GM08714 (cell line): ENCODE data around the gene ALG9.

Experiments
- H3K4me3 ChIP-seq: fragments of 200-500 bp; sonication (Bioruptor generic); 2 replicates; pipeline ENCODE4 v1.5.1; 2014; ENCODE audit warnings: mild to moderate bottlenecking, low read length, inconsistent platforms
- ZNF274 ChIP-seq: IDR thresholded peaks from 2 replicates; pipeline ENCODE4 v1.6.1; 2012; ENCODE audit warnings: mild to moderate bottlenecking, low read depth, low read length

Gene ALG9

DNA sequence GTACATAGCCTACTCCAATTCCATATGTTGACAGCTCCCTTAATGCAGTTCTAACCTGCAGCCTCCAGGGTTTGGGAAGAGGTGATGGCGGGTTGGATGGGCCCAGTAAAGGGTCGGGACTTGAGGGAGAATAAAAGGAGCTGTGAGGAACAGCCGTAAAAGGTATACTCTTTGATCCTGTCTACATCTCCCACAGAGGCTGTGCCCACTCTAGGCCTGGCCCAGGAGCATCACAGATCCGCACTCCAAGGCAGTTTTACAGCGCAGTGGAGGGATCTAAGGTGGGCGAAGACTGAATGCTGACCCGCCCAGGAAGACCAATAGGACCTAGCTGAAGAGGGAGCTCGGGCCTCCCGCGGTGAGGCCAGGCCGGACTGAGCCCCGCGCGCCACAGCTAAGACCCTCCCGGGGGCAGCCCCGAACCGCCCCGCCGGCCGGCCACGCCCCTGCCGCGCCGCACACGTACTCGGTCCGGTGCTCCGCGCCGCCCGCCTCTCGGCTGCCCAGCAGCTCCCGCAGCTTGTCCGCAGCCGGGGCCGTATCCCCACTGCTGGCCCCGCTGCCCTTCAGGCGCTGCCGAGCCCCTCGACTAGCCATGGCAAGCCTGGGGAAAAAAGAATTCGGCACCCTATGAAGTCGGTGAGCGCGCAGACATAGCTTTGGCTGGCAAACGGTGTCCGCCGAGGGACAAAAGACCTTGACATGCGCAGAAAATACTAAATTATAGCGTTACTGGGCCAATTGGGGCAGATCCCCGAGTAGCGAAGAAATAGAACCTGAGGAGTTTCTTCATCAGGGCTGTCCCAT, at the start of gene ALG9:
Gene ALG9 (minus strand): TSS at position 696 of the 807 bp plus-strand sequence. CDS start 99 bp downstream, at position 597.
- H3K4me3 ChIP-seq, result peak within 1 kb of the TSS; percentile 93
- TF ChIP-seq ZNF274, result no peak

GRCh38 chr11:111920908-111921307, 49.5 kb upstream of the ALG9 start:
- TF ChIP-seq ZNF274, result no peak
- no peak overlapping the region for H3K4me3 ChIP-seq

GRCh38 chr11:111918390-111919256, 47.2 kb upstream of the ALG9 start, which contains the start of gene C11orf52:
C11orf52 (plus strand) TSS chr11:111918913; CDS start chr11:111918973, 60 bp downstream.
- no peak within 1 kb of the TSS for H3K4me3 ChIP-seq

DNA sequence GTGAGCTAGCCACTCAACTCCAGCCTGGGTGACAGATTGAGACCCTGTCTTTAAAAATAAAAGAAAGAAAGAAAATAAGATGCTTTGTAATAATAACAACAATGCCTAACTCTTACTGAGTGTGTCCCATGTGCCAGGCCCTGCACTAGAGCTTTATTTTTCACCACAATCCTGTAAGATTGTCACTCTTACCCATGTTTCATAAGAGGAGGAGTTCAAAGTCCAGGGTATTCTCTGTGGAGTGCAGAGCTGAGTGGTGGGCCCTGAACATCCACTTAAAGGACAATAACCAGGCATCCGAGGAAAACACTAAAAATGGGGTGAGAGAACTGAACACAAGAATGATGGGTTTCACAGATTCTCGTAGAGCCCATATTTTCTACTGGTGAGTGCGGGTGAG, 46.4 kb upstream of the ALG9 start:
- no peak for TF ChIP-seq ZNF274
- H3K4me3 ChIP-seq, result no peak overlapping the region

More at GRCh38 chr11:111918390-111919256, 47.2 kb upstream of the ALG9 start, which contains the start of gene C11orf52:
- no peak for TF ChIP-seq ZNF274

DNA sequence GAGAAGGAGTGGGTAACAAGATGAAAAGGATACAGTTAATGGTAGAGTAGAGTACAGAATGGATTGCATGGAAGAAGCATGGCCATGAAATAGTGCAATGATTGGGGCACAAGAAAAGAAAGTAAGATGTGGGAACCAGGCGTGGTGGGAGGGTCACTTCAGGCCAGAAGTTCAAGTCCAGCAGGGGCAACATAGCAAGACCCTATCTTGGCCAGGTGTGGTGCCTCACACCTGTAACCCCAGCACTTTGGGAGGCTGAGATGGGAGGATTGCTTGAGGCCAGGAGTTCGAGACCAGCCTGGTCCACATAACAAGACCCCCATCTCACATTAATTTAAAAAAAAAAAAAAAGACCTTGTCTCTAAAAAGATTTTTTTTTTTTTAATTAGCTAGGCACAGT, 45.9 kb upstream of the ALG9 start:
- no peak overlapping the region for H3K4me3 ChIP-seq
- no peak for TF ChIP-seq ZNF274

- H3K4me3 ChIP-seq, result no peak overlapping the region
- TF ChIP-seq ZNF274, result no peak
Observed at GRCh38 chr11:111916768-111917167, 45.4 kb upstream of the ALG9 start.

- TF ChIP-seq ZNF274, result no peak
- H3K4me3 ChIP-seq, result no peak overlapping the region
Observed at GRCh38 chr11:111913997-111914396, 42.6 kb upstream of the ALG9 start.

DNA sequence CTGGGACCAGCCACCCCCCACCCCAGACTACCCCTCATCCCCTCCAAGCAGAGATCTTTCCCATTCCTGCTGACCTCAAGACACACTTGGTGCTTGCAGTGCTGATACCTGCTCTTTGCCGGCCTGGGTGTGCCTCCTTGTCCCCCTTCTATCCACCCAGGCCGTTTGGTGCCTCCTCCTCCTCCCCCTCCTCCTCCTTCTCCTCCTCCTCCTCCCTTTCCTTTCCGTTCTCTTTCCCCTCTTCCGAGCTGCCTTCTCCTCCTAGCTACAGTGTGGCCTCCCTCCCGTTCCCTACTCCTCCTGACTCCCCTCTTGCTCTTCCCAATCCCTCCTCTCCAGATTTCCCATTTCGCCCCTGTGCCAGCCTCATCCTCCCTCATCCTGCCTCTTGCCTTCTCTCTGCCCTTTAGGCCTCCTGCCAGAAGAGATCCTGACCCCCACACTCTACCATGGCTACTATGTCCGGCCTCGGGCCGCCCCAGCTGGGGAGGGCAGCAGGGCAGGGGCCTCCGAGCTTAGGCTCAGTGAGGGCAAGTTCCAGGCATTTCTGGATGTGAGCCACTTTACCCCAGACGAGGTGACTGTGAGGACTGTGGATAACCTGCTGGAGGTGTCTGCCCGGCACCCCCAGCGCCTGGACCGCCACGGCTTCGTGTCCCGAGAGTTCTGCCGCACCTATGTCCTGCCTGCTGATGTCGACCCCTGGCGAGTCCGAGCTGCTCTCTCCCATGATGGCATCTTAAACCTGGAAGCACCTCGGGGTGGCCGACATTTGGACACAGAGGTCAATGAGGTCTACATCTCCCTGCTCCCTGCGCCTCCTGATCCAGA, 41.9 kb upstream of the ALG9 start:
- no peak for TF ChIP-seq ZNF274
- H3K4me3 ChIP-seq, result no peak overlapping the region

GRCh38 chr11:111912535-111912934, 41.2 kb upstream of the ALG9 start, which contains the start of gene HSPB2:
HSPB2 (plus strand) TSS chr11:111912734; CDS start chr11:111912830, 96 bp downstream.
- no peak for TF ChIP-seq ZNF274
- no peak within 1 kb of the TSS for H3K4me3 ChIP-seq

DNA sequence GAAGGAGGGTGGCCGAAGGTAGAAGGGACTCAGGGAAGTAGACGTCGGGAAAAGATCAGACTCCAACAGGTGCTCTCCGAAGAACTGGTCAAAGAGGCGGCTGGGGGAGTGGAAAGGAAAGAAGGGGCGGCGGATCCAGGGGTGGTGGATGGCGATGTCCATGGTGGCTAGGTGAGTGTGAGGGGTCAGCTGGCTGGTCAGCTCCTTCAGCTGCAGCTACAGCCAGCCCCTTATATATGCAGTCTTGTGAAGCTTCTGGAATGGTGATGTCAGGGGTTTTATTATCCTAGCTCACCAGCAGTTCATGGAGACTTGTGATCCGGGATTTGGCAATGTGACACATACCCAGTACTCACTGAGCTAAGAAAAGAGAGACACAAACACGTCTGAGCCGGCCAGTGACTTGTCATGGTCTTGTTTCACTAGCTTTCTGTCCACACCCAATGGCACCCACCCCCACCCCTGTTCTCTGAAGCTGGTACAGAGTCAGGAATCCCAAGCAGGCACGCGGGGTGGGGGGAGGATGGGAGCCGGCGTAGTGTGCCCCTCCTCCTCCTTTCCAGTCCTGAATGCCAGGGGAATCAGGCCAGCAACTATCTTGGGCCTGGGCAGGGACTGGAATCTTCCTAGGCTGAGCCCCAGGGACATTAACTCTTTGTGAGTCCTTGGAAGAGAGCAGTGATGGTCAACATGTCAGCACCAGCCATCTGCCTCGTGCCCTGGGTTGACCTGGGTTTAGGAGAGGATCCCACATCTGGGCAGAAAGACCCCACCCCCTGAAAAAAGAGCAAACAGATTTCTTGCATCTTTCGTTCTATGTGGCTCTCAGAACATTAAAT, 40.4 kb upstream of the ALG9 start, which contains the start of gene CRYAB:
Gene CRYAB (minus strand): TSS at position 208 of the 839 bp plus-strand sequence. CDS start 46 bp downstream, at position 162.
- no peak within 1 kb of the TSS for H3K4me3 ChIP-seq
- no peak for TF ChIP-seq ZNF274

DNA sequence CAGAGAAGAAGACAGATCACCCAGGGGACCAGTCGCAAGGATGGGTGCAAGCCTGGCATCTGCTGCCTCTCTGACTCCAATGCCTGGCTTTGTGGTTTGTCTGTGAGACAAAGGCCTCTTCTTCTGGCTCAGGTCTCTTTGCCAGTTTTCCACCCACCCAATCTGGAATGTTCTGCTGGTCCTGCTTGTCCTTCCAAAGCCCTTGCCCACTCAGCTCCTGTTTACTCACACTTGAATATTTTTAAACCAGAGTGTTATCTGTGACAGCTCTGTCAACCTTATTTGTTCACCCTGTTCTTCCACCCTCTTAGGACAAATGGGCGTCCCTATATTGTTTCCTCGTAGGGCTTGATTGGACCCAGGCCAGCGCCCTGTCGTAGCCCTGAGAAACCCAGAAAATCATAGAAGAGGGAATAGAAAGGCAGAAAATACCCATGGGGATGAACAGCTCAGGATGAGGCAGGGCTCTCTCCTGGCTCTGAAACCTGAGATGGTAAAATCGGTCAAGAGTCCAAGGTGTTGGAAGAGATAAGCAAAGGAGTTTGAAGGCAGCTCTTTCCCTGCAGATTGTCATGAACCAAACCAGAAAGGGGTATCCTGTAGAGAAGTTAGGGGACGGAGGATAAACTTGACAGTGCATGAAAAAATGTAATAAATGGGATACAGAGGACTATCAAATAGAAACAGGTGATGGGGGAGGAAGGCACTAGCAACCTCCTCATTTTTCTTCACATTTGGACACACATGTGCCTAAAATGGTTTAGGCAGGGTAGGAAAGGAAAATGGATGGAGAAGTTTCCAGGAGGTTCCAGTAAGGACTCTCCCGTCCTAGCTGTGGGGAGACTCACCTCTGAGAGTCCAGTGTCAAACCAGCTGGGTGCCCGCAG, 39.5 kb upstream of the ALG9 start:
- no peak overlapping the region for H3K4me3 ChIP-seq
- TF ChIP-seq ZNF274, result no peak

- no peak overlapping the region for H3K4me3 ChIP-seq
- TF ChIP-seq ZNF274, result no peak
Observed at GRCh38 chr11:111909378-111909777, 38.0 kb upstream of the ALG9 start.
